GM21529 (cell line): ENCODE data around the gene ZBED1.
"Not testable (repeated sequence)": the region's sequence is repeated elsewhere in the genome, so short reads cannot be mapped to it uniquely, and the experiment has no call there.

Source experiments
- ATAC-seq: cut with Tn5 transposase; IDR thresholded peaks from one replicate; pipeline ENCODE4 v1.9.1; 2021; ENCODE audit not compliant: unreplicated experiment

ZBED1 gene

GRCh38 chrX:2500803-2501558, at the start of gene ZBED1, which contains the start of gene DHRSX:
Gene ZBED1 (minus strand): TSS chrX:2500976. CDS start chrX:2490719, 10,257 bp downstream.
Gene DHRSX (minus strand): TSS chrX:2500976. CDS start chrX:2500925, 51 bp downstream.
- peak; percentile 65 for ATAC-seq

- ATAC-seq, result no peak
These were observed 49.1 kb upstream of the ZBED1 start for GRCh38 chrX:2549876-2550275.

- ATAC-seq, result no peak
These were observed 48.1 kb upstream of the ZBED1 start for GRCh38 chrX:2548711-2549423.

- no peak for ATAC-seq
These were observed 47.0 kb upstream of the ZBED1 start for GRCh38 chrX:2547736-2548135.

GRCh38 chrX:2546496-2546895, 45.7 kb upstream of the ZBED1 start:
- no peak for ATAC-seq

- no peak for ATAC-seq
These were observed 44.4 kb upstream of the ZBED1 start for GRCh38 chrX:2545144-2545543.

- no peak for ATAC-seq
These were observed 42.2 kb upstream of the ZBED1 start for GRCh38 chrX:2542826-2543521.

- no peak for ATAC-seq
These were observed 40.8 kb upstream of the ZBED1 start for GRCh38 chrX:2541603-2542002.

GRCh38 chrX:2540426-2540947, 39.7 kb upstream of the ZBED1 start:
- no peak for ATAC-seq

- ATAC-seq, result no peak
These were observed 38.8 kb upstream of the ZBED1 start for GRCh38 chrX:2539586-2539985.

GRCh38 chrX:2538031-2538757, 37.4 kb upstream of the ZBED1 start:
- ATAC-seq, result no peak

GRCh38 chrX:2536974-2537373, 36.2 kb upstream of the ZBED1 start:
- ATAC-seq, result no peak

- ATAC-seq, result no peak
These were observed 35.4 kb upstream of the ZBED1 start for GRCh38 chrX:2536141-2536540.

- not testable (repeated sequence) for ATAC-seq
These were observed 33.7 kb upstream of the ZBED1 start for GRCh38 chrX:2534261-2535021.

- no peak for ATAC-seq
These were observed 32.6 kb upstream of the ZBED1 start for GRCh38 chrX:2533424-2533823.

- ATAC-seq, result no peak
These were observed 25.6 kb upstream of the ZBED1 start for GRCh38 chrX:2526390-2526789.

- no peak for ATAC-seq
These were observed 23.1 kb upstream of the ZBED1 start for GRCh38 chrX:2523911-2524310.

- peak; percentile 26 for ATAC-seq
These were observed 21.2 kb upstream of the ZBED1 start for GRCh38 chrX:2521927-2522386.

- peak; percentile 85 for ATAC-seq
These were observed 20.5 kb upstream of the ZBED1 start for GRCh38 chrX:2521092-2521926.
